Measurements from ENCODE around the gene LRRC4. TPM values are rescaled to one million over a fixed set of nuclear protein-coding genes. Genes with fewer than 3 reads are reported as not detected.

The LRRC4 gene
- polyA plus RNA-seq, 1 of the 3 experiments (the other 2 are of a cell fraction) = 0.44 TPM

GRCh38 chr7:128031901-128032604 is 816 bp upstream of the LRRC4 start (continued):
- TF ChIP-seq EP300 (IDR thresholded peaks at IDR 0.05; ENCODE audit: borderline replicate concordance in 1 of 2, low read depth in 1 of 2, low read length in 1 of 2) (peak in 1 of 2 experiments; percentile 11; a peak in 1 of 4 replicates), SIN3A (IDR thresholded peaks at IDR 0.05; ENCODE audit: borderline replicate concordance, low read depth, low read length) (no peak; the same call in 1 of the 2 replicates), USF1 (IDR thresholded peaks at IDR 0.05; ENCODE audit: borderline replicate concordance, low read depth) (no peak), CTCF (IDR thresholded peaks at IDR 0.05) (peak; percentile 44), RFX5 (IDR thresholded peaks at IDR 0.05; ENCODE audit: low read length) (no peak), POLR2AphosphoS5 (IDR thresholded peaks at IDR 0.05; ENCODE audit: low read depth, low read length) (no peak), IRF3 (IDR thresholded peaks at IDR 0.05; ENCODE audit: low read depth, low read length) (no peak), EZH2phosphoT487 (IDR thresholded peaks at IDR 0.05; ENCODE audit: borderline replicate concordance, low read depth) (no peak), FOXJ3 (CRISPR knock-in tag; IDR thresholded peaks at IDR 0.05) (no peak), SMC3 (IDR thresholded peaks at IDR 0.05; ENCODE audit: low read depth, low read length) (peak; percentile 17; the same call in 1 of the 2 replicates), MXI1 (IDR thresholded peaks at IDR 0.05; ENCODE audit: low read depth, low read length) (peak; percentile 59; the same call in 1 of the 2 replicates), TAF1 (IDR thresholded peaks at IDR 0.05; ENCODE audit: borderline replicate concordance, low read depth, low read length) (no peak), RAD21 (IDR thresholded peaks at IDR 0.05; ENCODE audit: low read length) (peak; percentile 43), NFIC (IDR thresholded peaks at IDR 0.05; ENCODE audit: borderline replicate concordance) (no peak), FOSL2 (IDR thresholded peaks at IDR 0.05; ENCODE audit: borderline replicate concordance, low read depth) (peak; percentile 25; the same call in 1 of the 2 replicates), REST (IDR thresholded peaks at IDR 0.05; ENCODE audit: low read depth, low read length) (no peak), YY1 (IDR thresholded peaks at IDR 0.05; ENCODE audit: low read depth) (no peak), TCF12 (IDR thresholded peaks at IDR 0.05) (no peak), CHD2 (IDR thresholded peaks at IDR 0.05; ENCODE audit: low read length, partially characterized antibody) (no peak), RCOR1 (IDR thresholded peaks at IDR 0.05; ENCODE audit: low read length) (peak; percentile 33; the same call in 1 of the 2 replicates), GABPA (IDR thresholded peaks at IDR 0.05; ENCODE audit: low read depth) (no peak)
